HL-60 (cell line): Measurements from ENCODE around the gene FOXJ3.

Experiments used
- DNase-seq, 2 experiments: peaks; one replicate each; pipeline ENCODE4 v3.0.0-alpha.2; 2010 to 2020; ENCODE audit warnings: low read depth in 1 of 2, low spot score in 1 of 2
- H3K27ac ChIP-seq: fragments of 250-450 bp; sonication (Bioruptor Pico); replicated peaks from 2 replicates; pipeline ENCODE4 v1.5.1; 2020; ENCODE audit warnings: mild to moderate bottlenecking, moderate library complexity
- H3K27me3 ChIP-seq: fragments of 250-450 bp; sonication (Bioruptor Pico); 2 replicates; pipeline ENCODE4 v1.5.1; 2021; ENCODE audit warnings: mild to moderate bottlenecking, moderate library complexity; ENCODE audit not compliant: insufficient read depth, poor library complexity, severe bottlenecking
- H3K4me3 ChIP-seq: replicated peaks from 2 replicates; pipeline ENCODE4 v1.5.1; 2011; ENCODE audit warnings: mild to moderate bottlenecking, control low read depth, low read length; ENCODE audit not compliant: insufficient read depth
- GABPA ChIP-seq: IDR thresholded peaks from 2 replicates; pipeline ENCODE4 v1.6.1; 2012; ENCODE audit warnings: low read depth
- POLR2AphosphoS5 ChIP-seq: IDR thresholded peaks from 2 replicates; pipeline ENCODE4 v1.6.1; 2012; ENCODE audit warnings: low read depth
- SPI1 ChIP-seq: IDR thresholded peaks from 2 replicates; pipeline ENCODE4 v1.6.1; 2012; ENCODE audit warnings: low read depth, mild to moderate bottlenecking, borderline replicate concordance
- TF ChIP-seq, protein P1 (sequence below): IDR thresholded peaks from 2 replicates; pipeline ENCODE4 v1.6.1; 2012; ENCODE audit warnings: low read depth; ENCODE audit not compliant: insufficient replicate concordance
- TF ChIP-seq, protein P2 (sequence below): IDR thresholded peaks from one replicate; pipeline ENCODE4 v1.5.1; 2011; ENCODE audit warnings: low read length, control low read depth, inconsistent platforms; ENCODE audit not compliant: insufficient read depth

Gene FOXJ3

DNA sequence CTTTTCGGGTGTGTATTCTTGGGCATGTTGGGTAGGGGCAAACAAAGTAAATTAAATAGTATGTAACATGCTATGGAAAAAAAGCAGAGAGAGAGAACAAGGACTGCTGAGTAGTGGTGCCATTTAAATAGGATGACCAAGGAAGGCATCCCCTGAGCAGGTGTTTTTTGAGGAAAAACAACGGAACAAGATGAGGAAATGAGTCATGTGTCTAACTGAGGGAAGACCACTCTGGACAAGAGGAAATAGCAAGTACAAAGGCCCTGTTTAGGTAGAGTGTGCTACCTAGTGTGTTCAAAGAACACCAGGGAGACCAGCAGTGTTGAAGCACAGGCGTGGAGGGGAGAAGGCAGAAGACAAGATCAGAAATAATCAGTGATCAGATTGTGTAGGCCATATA lies 150.4 kb downstream of the FOXJ3 start:
- H3K27ac ChIP-seq, result no peak overlapping the region
- TF ChIP-seq, protein P1, sequence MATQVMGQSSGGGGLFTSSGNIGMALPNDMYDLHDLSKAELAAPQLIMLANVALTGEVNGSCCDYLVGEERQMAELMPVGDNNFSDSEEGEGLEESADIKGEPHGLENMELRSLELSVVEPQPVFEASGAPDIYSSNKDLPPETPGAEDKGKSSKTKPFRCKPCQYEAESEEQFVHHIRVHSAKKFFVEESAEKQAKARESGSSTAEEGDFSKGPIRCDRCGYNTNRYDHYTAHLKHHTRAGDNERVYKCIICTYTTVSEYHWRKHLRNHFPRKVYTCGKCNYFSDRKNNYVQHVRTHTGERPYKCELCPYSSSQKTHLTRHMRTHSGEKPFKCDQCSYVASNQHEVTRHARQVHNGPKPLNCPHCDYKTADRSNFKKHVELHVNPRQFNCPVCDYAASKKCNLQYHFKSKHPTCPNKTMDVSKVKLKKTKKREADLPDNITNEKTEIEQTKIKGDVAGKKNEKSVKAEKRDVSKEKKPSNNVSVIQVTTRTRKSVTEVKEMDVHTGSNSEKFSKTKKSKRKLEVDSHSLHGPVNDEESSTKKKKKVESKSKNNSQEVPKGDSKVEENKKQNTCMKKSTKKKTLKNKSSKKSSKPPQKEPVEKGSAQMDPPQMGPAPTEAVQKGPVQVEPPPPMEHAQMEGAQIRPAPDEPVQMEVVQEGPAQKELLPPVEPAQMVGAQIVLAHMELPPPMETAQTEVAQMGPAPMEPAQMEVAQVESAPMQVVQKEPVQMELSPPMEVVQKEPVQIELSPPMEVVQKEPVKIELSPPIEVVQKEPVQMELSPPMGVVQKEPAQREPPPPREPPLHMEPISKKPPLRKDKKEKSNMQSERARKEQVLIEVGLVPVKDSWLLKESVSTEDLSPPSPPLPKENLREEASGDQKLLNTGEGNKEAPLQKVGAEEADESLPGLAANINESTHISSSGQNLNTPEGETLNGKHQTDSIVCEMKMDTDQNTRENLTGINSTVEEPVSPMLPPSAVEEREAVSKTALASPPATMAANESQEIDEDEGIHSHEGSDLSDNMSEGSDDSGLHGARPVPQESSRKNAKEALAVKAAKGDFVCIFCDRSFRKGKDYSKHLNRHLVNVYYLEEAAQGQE, result no peak
- TF ChIP-seq GABPA, result no peak
- no peak for TF ChIP-seq SPI1
- TF ChIP-seq, protein P2, sequence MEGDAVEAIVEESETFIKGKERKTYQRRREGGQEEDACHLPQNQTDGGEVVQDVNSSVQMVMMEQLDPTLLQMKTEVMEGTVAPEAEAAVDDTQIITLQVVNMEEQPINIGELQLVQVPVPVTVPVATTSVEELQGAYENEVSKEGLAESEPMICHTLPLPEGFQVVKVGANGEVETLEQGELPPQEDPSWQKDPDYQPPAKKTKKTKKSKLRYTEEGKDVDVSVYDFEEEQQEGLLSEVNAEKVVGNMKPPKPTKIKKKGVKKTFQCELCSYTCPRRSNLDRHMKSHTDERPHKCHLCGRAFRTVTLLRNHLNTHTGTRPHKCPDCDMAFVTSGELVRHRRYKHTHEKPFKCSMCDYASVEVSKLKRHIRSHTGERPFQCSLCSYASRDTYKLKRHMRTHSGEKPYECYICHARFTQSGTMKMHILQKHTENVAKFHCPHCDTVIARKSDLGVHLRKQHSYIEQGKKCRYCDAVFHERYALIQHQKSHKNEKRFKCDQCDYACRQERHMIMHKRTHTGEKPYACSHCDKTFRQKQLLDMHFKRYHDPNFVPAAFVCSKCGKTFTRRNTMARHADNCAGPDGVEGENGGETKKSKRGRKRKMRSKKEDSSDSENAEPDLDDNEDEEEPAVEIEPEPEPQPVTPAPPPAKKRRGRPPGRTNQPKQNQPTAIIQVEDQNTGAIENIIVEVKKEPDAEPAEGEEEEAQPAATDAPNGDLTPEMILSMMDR, result no peak
- no peak for TF ChIP-seq POLR2AphosphoS5

GRCh38 chr1:42183957-42184268 lies 151.1 kb downstream of the FOXJ3 start:
- Histone ChIP-seq H3K27me3 (no peaks in the 10 kb centered on the region), H3K4me3 (no peak overlapping the region), H3K27ac (no peak overlapping the region)
- no peak for DNase-seq
- TF ChIP-seq POLR2AphosphoS5, result no peak
- TF ChIP-seq GABPA, result no peak
- TF ChIP-seq, protein P1, result no peak
- TF ChIP-seq, protein P2, result no peak
- TF ChIP-seq SPI1, result no peak

More for the DNA sequence above, 150.4 kb downstream of the FOXJ3 start:
- no peaks in the 10 kb centered on the region for H3K27me3 ChIP-seq
- no peak for DNase-seq
- H3K4me3 ChIP-seq, result no peak overlapping the region

DNA sequence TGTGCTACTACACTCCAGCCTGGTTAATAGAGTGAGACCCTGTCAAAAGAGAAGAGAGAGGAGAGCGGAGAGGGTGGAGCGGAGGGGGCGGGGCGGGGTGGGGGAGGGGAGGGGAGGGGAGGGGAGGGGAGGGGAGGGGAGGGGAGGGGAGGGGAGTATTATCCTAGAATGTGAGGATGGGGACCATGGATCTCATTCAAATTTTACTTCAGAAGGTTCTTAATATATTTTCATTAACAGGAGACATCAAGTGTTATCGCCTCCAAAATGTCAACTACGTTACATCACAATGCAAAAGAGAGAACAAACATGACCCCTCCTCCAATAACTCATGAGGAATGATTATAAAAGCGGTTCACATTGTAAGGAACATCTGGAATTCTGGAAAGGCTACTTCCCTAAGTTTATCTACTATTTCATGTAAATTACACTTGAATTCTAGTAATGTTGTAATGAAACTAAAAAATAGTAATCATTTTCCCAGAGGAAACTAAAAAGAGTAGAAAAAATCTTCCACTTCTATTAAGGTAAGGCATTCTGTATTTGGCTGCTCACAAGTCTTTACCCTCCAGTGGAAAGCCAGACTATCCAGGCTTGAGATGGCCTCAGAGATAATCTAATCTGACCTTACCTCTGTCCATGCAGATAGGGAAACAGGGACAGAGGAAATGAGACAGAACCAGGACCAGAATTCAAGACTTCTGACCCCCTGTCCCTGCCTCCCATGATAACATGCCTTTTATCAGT lies 151.7 kb downstream of the FOXJ3 start:
- Histone ChIP-seq H3K4me3 (no peak overlapping the region), H3K27ac (no peak overlapping the region), H3K27me3 (no peaks in the 10 kb centered on the region)
- no peak for DNase-seq
- TF ChIP-seq SPI1 (no peak), GABPA (no peak)
- TF ChIP-seq, protein P2, result no peak
- TF ChIP-seq, protein P1, result no peak
